Right lobe of liver (tissue), 4 donors: Measurements from ENCODE around the gene FAM168A.

Experiments
- POLR2A ChIP-seq: fragments of 450-650 bp; IDR thresholded peaks from one replicate; pipeline ENCODE4 v1.6.1; 2017; ENCODE audit warnings: antibody characterized with exemption, mild to moderate bottlenecking
- TF ChIP-seq, protein P1 (sequence below), 4 donors: fragments of 200-600 bp in 3 of 4; fragments of 450-650 bp in 1 of 4; IDR thresholded peaks; one replicate each; pipeline versions ENCODE4 v1.5.1 to v1.8.0; 2016 to 2022; ENCODE audit warnings: antibody characterized with exemption in 4 of 4, mild to moderate bottlenecking in 2 of 4
- donor health status: DM: no; HTN: no; CAD: no.
- donor health status: DM: no; HTN: no; CAD: no.
- donor health status: DM: no; HTN: yes; CAD: no.

- TF ChIP-seq, protein P1, sequence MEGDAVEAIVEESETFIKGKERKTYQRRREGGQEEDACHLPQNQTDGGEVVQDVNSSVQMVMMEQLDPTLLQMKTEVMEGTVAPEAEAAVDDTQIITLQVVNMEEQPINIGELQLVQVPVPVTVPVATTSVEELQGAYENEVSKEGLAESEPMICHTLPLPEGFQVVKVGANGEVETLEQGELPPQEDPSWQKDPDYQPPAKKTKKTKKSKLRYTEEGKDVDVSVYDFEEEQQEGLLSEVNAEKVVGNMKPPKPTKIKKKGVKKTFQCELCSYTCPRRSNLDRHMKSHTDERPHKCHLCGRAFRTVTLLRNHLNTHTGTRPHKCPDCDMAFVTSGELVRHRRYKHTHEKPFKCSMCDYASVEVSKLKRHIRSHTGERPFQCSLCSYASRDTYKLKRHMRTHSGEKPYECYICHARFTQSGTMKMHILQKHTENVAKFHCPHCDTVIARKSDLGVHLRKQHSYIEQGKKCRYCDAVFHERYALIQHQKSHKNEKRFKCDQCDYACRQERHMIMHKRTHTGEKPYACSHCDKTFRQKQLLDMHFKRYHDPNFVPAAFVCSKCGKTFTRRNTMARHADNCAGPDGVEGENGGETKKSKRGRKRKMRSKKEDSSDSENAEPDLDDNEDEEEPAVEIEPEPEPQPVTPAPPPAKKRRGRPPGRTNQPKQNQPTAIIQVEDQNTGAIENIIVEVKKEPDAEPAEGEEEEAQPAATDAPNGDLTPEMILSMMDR (IDR thresholded peaks at IDR 0.05), result no peak
- no peak for TF ChIP-seq POLR2A
Observed at GRCh38 chr11:73563539-73564200, 34.2 kb downstream of the FAM168A start.
